HL-60 (cell line): Measurements from ENCODE around the gene TUFM.
A peak's percentile ranks its signal among the peaks of the same experiment; 100 is the strongest.

ENCODE experiments used
- CTCF ChIP-seq: IDR thresholded peaks from one replicate; pipeline ENCODE4 v1.5.1; 2011; ENCODE audit warnings: low read length, control low read depth, inconsistent platforms; ENCODE audit not compliant: insufficient read depth
- GABPA ChIP-seq: IDR thresholded peaks from 2 replicates; pipeline ENCODE4 v1.6.1; 2012; ENCODE audit warnings: low read depth
- POLR2AphosphoS5 ChIP-seq: IDR thresholded peaks from 2 replicates; pipeline ENCODE4 v1.6.1; 2012; ENCODE audit warnings: low read depth
- REST ChIP-seq: IDR thresholded peaks from 2 replicates; pipeline ENCODE4 v1.6.1; 2012; ENCODE audit warnings: low read depth; ENCODE audit not compliant: insufficient replicate concordance
- SPI1 ChIP-seq: IDR thresholded peaks from 2 replicates; pipeline ENCODE4 v1.6.1; 2012; ENCODE audit warnings: low read depth, mild to moderate bottlenecking, borderline replicate concordance

GRCh38 chr16:28834873-28835863 lies 11.0 kb downstream of the TUFM start:
- TF ChIP-seq CTCF = no peak
- peak; percentile 54; the same call in 1 of the 2 replicates for TF ChIP-seq POLR2AphosphoS5
- TF ChIP-seq REST = no peak
- no peak for TF ChIP-seq GABPA
- TF ChIP-seq SPI1 = no peak
